HCT116 (cell line): ENCODE data around the gene SHISA8. TPM values are rescaled to one million over a fixed set of nuclear protein-coding genes. Genes with fewer than 3 reads are reported as not detected.

ENCODE experiments used
- ATAC-seq: fragments of 200-7000 bp; cut with Tn5 transposase; 2 replicates; pipeline ENCODE4 v1.9.1; 2020; ENCODE audit warnings: mild to moderate bottlenecking, moderate library complexity
- BruUV-seq: library from RNA; stranded (reverse); fragments of 400-500 nt; replicated peaks from 2 replicates; lab custom pipeline; 2021; lab: Mats Ljungman, UMichigan
- CTCF ChIA-PET: fragments of 300-600 bp; sonication (Branson Sonifier 250); formaldehyde crosslinking; loops from one replicate; lab custom pipeline; 2021; ENCODE audit warnings: antibody characterized with exemption; lab: Charles Lee
- POLR2A ChIA-PET: fragments of 300-600, 350-600 bp; sonication (Branson Sonifier 250); formaldehyde crosslinking; loops from one replicate; lab custom pipeline; 2021; ENCODE audit warnings: antibody characterized with exemption; lab: Charles Lee
- RAD21 ChIA-PET, 2 experiments: fragments of 300-600 bp; sonication (Branson Sonifier 250); formaldehyde crosslinking; loops; one replicate each; lab custom pipeline; 2023; ENCODE audit warnings: low total read pairs in 2 of 2; ENCODE audit not compliant: uncharacterized antibody in 2 of 2, unreplicated experiment in 2 of 2, low non-redundant PET in 1 of 2; lab: Charles Lee
- DNase-seq: peaks from one replicate; pipeline ENCODE4 v3.0.0-alpha.2; 2010; ENCODE audit warnings: low read depth, low spot score
- H2AFZ ChIP-seq: fragments of 200-600 bp; shearing (Covaris generic), sonication (generic); 2 replicates; pipeline ENCODE4 v1.6.1; 2017; ENCODE audit warnings: low read depth, mixed run types, mixed read lengths, antibody characterized with exemption, low read length; ENCODE audit not compliant: poor library complexity, severe bottlenecking
- H3K27ac ChIP-seq: 2 replicates; pipeline ENCODE4 v1.5.1; 2012; ENCODE audit warnings: low read depth, low read length
- H3K27me3 ChIP-seq: fragments of 200-600 bp; sonication (generic); 2 replicates; pipeline ENCODE4 v1.6.1; 2016; ENCODE audit warnings: mixed run types, low read length, mixed read lengths; ENCODE audit not compliant: insufficient read depth
- H3K36me3 ChIP-seq, 2 experiments: fragments of 200-500 bp in 1 of 2; fragments of 200-600 bp in 1 of 2; sonication (Bioruptor generic) in 1 of 2; sonication (generic) in 1 of 2; 2 replicates each; pipeline versions ENCODE4 v1.5.1 to v1.6.1; 2014 to 2016; ENCODE audit warnings: low read length in 2 of 2, inconsistent platforms in 1 of 2, mixed read lengths in 1 of 2, mixed run types in 1 of 2; ENCODE audit not compliant: insufficient read depth in 2 of 2, control insufficient read depth in 1 of 2
- H3K4me1 ChIP-seq, 2 experiments: fragments of 200-600 bp in 1 of 2; sonication (generic) in 1 of 2; 2 replicates each; pipeline versions ENCODE4 v1.5.1 to v1.6.1; 2012 to 2017; ENCODE audit warnings: low read length in 2 of 2, inconsistent platforms in 1 of 2, mild to moderate bottlenecking in 1 of 2, mixed read lengths in 1 of 2, mixed run types in 1 of 2, moderate library complexity in 1 of 2; ENCODE audit not compliant: insufficient read depth in 2 of 2, control insufficient read depth in 1 of 2
- H3K4me2 ChIP-seq: fragments of 200-600 bp; sonication (generic); 2 replicates; pipeline ENCODE4 v1.6.1; 2017; ENCODE audit warnings: mixed run types, low read length, mixed read lengths
- H3K4me3 ChIP-seq, 2 experiments: fragments of 200-600 bp in 1 of 2; sonication (generic) in 1 of 2; replicated peaks in 1 of 2; 2 replicates each; pipeline ENCODE4 v1.5.1; 2011 to 2016; ENCODE audit warnings: low read length in 2 of 2, control low read depth in 1 of 2, low read depth in 1 of 2, mild to moderate bottlenecking in 1 of 2, mixed read lengths in 1 of 2, mixed run types in 1 of 2
- H3K79me2 ChIP-seq: fragments of 200-600 bp; sonication (generic); 2 replicates; pipeline ENCODE4 v1.6.1; 2017; ENCODE audit warnings: mild to moderate bottlenecking, mixed run types, low read length, moderate library complexity, mixed read lengths; ENCODE audit not compliant: insufficient read depth
- H3K9ac ChIP-seq: fragments of 200-600 bp; sonication (generic); 2 replicates; pipeline ENCODE4 v1.6.1; 2016; ENCODE audit warnings: low read length, mixed read lengths
- H3K9me2 ChIP-seq: fragments of 200-600 bp; sonication (generic), shearing (Covaris generic); 2 replicates; pipeline ENCODE4 v1.6.1; 2017; ENCODE audit warnings: mixed run types, mild to moderate bottlenecking, moderate library complexity; ENCODE audit not compliant: insufficient read depth
- H3K9me3 ChIP-seq, 2 experiments: fragments of 200-500 bp in 1 of 2; fragments of 200-600 bp in 1 of 2; sonication (Bioruptor generic) in 1 of 2; sonication (generic) in 1 of 2; 2 replicates each; pipeline ENCODE4 v1.6.1; 2014 to 2017; ENCODE audit warnings: low read length in 2 of 2, mixed read lengths in 2 of 2, inconsistent platforms in 1 of 2, low read depth in 1 of 2, mild to moderate bottlenecking in 1 of 2, mixed run types in 1 of 2, moderate library complexity in 1 of 2; ENCODE audit not compliant: control insufficient read depth in 1 of 2, insufficient read depth in 1 of 2
- H4K20me1 ChIP-seq: fragments of 200-600 bp; sonication (generic), shearing (Covaris generic); 2 replicates; pipeline ENCODE4 v1.6.1; 2017; ENCODE audit warnings: mixed run types, mild to moderate bottlenecking, moderate library complexity; ENCODE audit not compliant: insufficient read depth
- CEBPB ChIP-seq: IDR thresholded peaks from 2 replicates; pipeline ENCODE4 v1.6.1; 2012; ENCODE audit warnings: low read depth
- EGR1 ChIP-seq: IDR thresholded peaks from 2 replicates; pipeline ENCODE4 v1.6.1; 2012; ENCODE audit warnings: low read depth
- EZH2 ChIP-seq: fragments of 200-600 bp; sonication (generic); IDR thresholded peaks from 2 replicates; pipeline ENCODE4 v1.6.1; 2017; ENCODE audit warnings: antibody characterized with exemption, mixed run types
- EZH2phosphoT487 ChIP-seq: fragments of 200-600 bp; IDR thresholded peaks from 2 replicates; pipeline ENCODE4 v1.6.1; 2018; ENCODE audit warnings: antibody characterized with exemption, borderline replicate concordance
- FOSL1 ChIP-seq: IDR thresholded peaks from 2 replicates; pipeline ENCODE4 v1.6.1; 2012; ENCODE audit warnings: low read depth
- POLR2A ChIP-seq: IDR thresholded peaks from 2 replicates; pipeline ENCODE4 v1.7.0; 2011; ENCODE audit warnings: borderline replicate concordance; ENCODE audit not compliant: insufficient read depth, insufficient read length; ENCODE audit errors: extremely low read depth
- RAD21 ChIP-seq: IDR thresholded peaks from 2 replicates; pipeline ENCODE4 v1.6.1; 2012; ENCODE audit warnings: low read depth, mild to moderate bottlenecking
- SIN3A ChIP-seq: IDR thresholded peaks from 2 replicates; pipeline ENCODE4 v1.6.1; 2012; ENCODE audit warnings: low read depth
- TCF7L2 ChIP-seq: IDR thresholded peaks from 2 replicates; pipeline ENCODE4 v1.7.0; 2011; ENCODE audit warnings: borderline replicate concordance, inconsistent platforms; ENCODE audit not compliant: insufficient read depth, insufficient read length; ENCODE audit errors: extremely low read depth
- ZNF274 ChIP-seq: fragments of 200-500 bp; sonication (Bioruptor generic); IDR thresholded peaks from 2 replicates; pipeline ENCODE4 v1.6.1; 2014; ENCODE audit warnings: mild to moderate bottlenecking, low read depth, low read length, inconsistent platforms
- intact Hi-C: fragments of 100-400 bp; cut with micrococcal nuclease; formaldehyde crosslinking; loops from 2 replicates; pipeline ENCODE4 v1.10.0; 2022
- total RNA-seq: library from RNA; stranded (reverse); gene quantifications from one replicate; pipeline ENCODE4 v1.2.1, GENCODE V29; 2021; ENCODE audit not compliant: unreplicated experiment
- TF ChIP-seq, protein P1 (sequence below): IDR thresholded peaks from 2 replicates; pipeline ENCODE4 v1.6.1; 2012
- TF ChIP-seq, protein P2 (sequence below): IDR thresholded peaks from 2 replicates; pipeline ENCODE4 v1.6.1; 2012; ENCODE audit warnings: low read depth
- TF ChIP-seq, protein P3 (sequence below), 3 experiments: fragments of 200-600 bp in 1 of 3; sonication (generic) in 1 of 3; IDR thresholded peaks in 2 of 3; conservative IDR thresholded peaks in 1 of 3; 2 replicates each; pipeline ENCODE4 v1.5.1; 2012 to 2017; ENCODE audit warnings: low read depth in 2 of 3, low read length in 2 of 3, antibody characterized with exemption in 1 of 3, borderline replicate concordance in 1 of 3, control low read depth in 1 of 3, mild to moderate bottlenecking in 1 of 3, mixed read lengths in 1 of 3, mixed run types in 1 of 3, moderate library complexity in 1 of 3; ENCODE audit not compliant: insufficient read depth in 1 of 3
- TF ChIP-seq, protein P4 (sequence below): IDR thresholded peaks from 2 replicates; pipeline ENCODE4 v1.6.1; 2011; ENCODE audit warnings: mild to moderate bottlenecking, low read length, moderate library complexity; ENCODE audit not compliant: insufficient replicate concordance; ENCODE audit errors: extremely low read depth

The SHISA8 gene
- total RNA-seq, 1 experiment from 2014 or later = 13.9 TPM

DNA sequence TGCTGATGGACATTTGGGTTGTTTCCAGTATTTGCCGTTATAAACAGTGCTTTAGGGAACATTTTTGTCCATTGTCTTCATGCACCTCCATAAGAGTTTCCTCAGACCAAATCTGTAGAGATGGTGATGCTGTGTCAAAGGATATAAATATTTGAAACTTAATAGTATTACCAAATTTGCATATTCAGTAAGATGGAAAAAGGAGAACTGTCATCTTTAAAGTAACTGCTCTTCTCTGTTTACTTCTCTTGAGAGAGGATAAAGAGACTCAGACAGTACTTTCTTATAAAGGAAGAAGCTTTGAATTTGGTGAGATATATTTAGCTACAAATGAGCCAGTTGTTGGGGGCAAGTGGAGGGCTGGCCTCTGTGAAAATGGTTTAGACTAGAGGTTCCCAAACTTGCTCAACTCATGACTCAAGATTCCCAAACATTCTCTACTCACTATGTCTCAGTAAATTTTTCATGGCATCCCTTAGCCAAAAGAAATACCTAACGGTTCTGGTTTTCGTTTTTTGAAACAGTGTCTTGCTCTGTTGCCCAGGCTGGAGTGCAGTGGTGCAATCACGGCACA, 26.2 kb downstream of the SHISA8 start:
- BruUV-seq = no TSS peak
- H3K4me3 ChIP-seq = no peak overlapping the region
- no peaks in the 10 kb centered on the region for H3K27me3 ChIP-seq
- no peak overlapping the region for H3K4me2 ChIP-seq
- no peaks in the 10 kb centered on the region for H3K9me3 ChIP-seq
- DNase-seq = no peak
- no peak overlapping the region for H3K27ac ChIP-seq
- RAD21 ChIA-PET = no interaction called here
- POLR2A ChIA-PET = no interaction called here
- no peaks in the 10 kb centered on the region for H4K20me1 ChIP-seq
- CTCF ChIA-PET = no interaction called here
- H3K79me2 ChIP-seq = no peaks in the 10 kb centered on the region
- peaks cover 26 to 41% of the 10 kb centered on the region in 2 experiments for H3K36me3 ChIP-seq
- H3K9ac ChIP-seq = no peak overlapping the region
- no peak for TF ChIP-seq POLR2A
- no peak for TF ChIP-seq TCF7L2
- TF ChIP-seq, protein P1, sequence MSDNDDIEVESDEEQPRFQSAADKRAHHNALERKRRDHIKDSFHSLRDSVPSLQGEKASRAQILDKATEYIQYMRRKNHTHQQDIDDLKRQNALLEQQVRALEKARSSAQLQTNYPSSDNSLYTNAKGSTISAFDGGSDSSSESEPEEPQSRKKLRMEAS = no peak
- no peak for TF ChIP-seq EZH2phosphoT487
- no peak for TF ChIP-seq CEBPB
- TF ChIP-seq, protein P2, sequence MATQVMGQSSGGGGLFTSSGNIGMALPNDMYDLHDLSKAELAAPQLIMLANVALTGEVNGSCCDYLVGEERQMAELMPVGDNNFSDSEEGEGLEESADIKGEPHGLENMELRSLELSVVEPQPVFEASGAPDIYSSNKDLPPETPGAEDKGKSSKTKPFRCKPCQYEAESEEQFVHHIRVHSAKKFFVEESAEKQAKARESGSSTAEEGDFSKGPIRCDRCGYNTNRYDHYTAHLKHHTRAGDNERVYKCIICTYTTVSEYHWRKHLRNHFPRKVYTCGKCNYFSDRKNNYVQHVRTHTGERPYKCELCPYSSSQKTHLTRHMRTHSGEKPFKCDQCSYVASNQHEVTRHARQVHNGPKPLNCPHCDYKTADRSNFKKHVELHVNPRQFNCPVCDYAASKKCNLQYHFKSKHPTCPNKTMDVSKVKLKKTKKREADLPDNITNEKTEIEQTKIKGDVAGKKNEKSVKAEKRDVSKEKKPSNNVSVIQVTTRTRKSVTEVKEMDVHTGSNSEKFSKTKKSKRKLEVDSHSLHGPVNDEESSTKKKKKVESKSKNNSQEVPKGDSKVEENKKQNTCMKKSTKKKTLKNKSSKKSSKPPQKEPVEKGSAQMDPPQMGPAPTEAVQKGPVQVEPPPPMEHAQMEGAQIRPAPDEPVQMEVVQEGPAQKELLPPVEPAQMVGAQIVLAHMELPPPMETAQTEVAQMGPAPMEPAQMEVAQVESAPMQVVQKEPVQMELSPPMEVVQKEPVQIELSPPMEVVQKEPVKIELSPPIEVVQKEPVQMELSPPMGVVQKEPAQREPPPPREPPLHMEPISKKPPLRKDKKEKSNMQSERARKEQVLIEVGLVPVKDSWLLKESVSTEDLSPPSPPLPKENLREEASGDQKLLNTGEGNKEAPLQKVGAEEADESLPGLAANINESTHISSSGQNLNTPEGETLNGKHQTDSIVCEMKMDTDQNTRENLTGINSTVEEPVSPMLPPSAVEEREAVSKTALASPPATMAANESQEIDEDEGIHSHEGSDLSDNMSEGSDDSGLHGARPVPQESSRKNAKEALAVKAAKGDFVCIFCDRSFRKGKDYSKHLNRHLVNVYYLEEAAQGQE = no peak
- TF ChIP-seq ZNF274 = no peak
- TF ChIP-seq EGR1 = no peak
- TF ChIP-seq, protein P3, sequence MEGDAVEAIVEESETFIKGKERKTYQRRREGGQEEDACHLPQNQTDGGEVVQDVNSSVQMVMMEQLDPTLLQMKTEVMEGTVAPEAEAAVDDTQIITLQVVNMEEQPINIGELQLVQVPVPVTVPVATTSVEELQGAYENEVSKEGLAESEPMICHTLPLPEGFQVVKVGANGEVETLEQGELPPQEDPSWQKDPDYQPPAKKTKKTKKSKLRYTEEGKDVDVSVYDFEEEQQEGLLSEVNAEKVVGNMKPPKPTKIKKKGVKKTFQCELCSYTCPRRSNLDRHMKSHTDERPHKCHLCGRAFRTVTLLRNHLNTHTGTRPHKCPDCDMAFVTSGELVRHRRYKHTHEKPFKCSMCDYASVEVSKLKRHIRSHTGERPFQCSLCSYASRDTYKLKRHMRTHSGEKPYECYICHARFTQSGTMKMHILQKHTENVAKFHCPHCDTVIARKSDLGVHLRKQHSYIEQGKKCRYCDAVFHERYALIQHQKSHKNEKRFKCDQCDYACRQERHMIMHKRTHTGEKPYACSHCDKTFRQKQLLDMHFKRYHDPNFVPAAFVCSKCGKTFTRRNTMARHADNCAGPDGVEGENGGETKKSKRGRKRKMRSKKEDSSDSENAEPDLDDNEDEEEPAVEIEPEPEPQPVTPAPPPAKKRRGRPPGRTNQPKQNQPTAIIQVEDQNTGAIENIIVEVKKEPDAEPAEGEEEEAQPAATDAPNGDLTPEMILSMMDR (IDR thresholded peaks at IDR 0.05 in 2 of 3, conservative IDR thresholded peaks at IDR 0.05 in 1 of 3; ENCODE audit: borderline replicate concordance in 1 of 3, insufficient read depth in 1 of 3, low read depth in 2 of 3, low read length in 2 of 3) = no peak
- TF ChIP-seq SIN3A = no peak
- no peak for TF ChIP-seq FOSL1
- no peak for TF ChIP-seq EZH2
- TF ChIP-seq, protein P4, sequence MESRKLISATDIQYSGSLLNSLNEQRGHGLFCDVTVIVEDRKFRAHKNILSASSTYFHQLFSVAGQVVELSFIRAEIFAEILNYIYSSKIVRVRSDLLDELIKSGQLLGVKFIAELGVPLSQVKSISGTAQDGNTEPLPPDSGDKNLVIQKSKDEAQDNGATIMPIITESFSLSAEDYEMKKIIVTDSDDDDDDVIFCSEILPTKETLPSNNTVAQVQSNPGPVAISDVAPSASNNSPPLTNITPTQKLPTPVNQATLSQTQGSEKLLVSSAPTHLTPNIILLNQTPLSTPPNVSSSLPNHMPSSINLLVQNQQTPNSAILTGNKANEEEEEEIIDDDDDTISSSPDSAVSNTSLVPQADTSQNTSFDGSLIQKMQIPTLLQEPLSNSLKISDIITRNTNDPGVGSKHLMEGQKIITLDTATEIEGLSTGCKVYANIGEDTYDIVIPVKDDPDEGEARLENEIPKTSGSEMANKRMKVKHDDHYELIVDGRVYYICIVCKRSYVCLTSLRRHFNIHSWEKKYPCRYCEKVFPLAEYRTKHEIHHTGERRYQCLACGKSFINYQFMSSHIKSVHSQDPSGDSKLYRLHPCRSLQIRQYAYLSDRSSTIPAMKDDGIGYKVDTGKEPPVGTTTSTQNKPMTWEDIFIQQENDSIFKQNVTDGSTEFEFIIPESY = no peak
- no peak for TF ChIP-seq RAD21
- no peak for ATAC-seq
- H2AFZ ChIP-seq = no peak overlapping the region
- H3K4me1 ChIP-seq = no peaks in the 10 kb centered on the region
- no peaks in the 10 kb centered on the region for H3K9me2 ChIP-seq
- intact Hi-C loops = no loop called here
